GM12874 (cell line): ENCODE data around the gene SPATA2L.

Source experiments
- TF ChIP-seq, protein P1 (sequence below): IDR thresholded peaks from 2 replicates; pipeline ENCODE4 v1.5.1; 2011; ENCODE audit warnings: low read depth, mild to moderate bottlenecking, control low read depth, low read length, moderate library complexity; ENCODE audit not compliant: insufficient read depth

SPATA2L gene

DNA sequence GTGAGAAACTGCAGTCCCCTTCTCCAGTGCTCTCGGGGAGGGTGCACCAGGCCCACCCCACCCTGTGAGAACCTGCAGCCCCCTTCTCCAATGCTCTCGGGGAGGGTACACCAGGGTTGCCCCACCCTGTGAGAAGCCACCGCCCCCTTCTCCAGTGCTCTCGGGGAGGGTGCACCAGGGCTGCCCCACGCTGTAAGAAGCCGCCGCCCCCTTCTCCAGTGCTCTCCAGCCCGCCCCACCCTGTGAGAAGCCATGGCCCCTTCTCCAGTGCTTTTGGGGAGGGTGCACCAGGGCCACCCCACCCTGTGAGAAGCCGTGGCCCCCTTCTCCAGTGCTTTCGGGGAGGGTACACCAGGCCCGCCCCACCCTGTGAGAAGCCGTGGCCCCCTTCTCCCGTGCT lies 31.8 kb downstream of the SPATA2L start:
- TF ChIP-seq, protein P1, sequence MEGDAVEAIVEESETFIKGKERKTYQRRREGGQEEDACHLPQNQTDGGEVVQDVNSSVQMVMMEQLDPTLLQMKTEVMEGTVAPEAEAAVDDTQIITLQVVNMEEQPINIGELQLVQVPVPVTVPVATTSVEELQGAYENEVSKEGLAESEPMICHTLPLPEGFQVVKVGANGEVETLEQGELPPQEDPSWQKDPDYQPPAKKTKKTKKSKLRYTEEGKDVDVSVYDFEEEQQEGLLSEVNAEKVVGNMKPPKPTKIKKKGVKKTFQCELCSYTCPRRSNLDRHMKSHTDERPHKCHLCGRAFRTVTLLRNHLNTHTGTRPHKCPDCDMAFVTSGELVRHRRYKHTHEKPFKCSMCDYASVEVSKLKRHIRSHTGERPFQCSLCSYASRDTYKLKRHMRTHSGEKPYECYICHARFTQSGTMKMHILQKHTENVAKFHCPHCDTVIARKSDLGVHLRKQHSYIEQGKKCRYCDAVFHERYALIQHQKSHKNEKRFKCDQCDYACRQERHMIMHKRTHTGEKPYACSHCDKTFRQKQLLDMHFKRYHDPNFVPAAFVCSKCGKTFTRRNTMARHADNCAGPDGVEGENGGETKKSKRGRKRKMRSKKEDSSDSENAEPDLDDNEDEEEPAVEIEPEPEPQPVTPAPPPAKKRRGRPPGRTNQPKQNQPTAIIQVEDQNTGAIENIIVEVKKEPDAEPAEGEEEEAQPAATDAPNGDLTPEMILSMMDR, result no peak

DNA sequence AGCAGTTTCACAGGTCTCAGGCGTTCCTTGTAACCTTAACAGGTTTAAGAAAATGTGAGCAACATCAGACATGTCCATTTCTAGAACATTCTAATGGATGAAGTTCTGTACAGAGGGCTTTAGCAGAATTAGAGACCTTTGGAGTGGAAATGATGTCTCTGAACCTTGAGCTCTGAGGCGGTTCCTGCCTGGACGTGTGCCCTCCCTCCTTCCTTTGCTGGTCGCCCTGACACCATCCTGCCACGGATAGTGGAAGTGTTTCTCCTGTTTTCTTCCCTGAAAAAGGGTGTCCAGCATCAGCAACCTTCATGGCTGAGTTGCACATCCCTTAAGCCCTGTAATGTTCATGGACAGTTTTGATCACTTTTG lies 32.7 kb downstream of the SPATA2L start:
- TF ChIP-seq, protein P1, result no peak

DNA sequence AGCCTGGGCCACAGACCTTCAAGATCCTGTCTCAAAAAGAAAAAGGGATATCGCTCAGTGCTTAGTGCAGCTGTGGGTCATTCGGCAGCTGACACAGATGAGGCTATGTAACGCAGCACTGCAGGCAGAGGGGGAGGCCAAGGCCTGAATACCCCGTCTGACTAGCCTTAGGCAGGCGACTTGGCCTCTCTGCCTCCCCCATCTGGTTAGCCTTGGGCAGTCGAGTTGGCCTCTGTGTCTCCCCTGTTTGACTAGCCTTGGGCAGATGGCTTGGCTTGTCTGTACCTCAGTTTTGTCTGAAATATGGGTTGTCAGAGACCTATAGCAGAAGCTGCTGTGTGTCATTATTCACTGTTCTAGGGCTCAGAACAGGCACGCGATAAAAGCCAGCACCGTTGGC lies 33.9 kb downstream of the SPATA2L start:
- TF ChIP-seq, protein P1, result no peak

DNA sequence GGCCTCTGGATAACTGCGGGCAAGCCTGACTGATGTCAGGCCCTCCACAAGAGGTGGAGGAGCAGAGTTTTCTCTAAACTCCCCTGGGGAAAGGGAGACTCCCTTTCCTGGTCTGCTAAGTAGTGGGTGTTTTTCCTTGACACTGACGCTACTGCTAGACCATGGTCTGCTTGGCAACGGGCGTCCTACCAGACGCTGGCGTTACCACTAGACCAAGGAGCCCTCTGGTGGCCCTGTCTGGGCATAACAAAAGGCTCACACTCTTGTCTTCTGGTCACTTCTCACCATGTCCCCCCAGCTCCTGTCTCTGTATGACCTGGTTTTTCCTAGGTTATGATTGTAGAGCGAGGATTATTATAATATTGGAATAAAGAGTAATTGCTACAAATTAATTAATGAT lies 34.5 kb downstream of the SPATA2L start:
- TF ChIP-seq, protein P1, result peak; percentile 20; the same call in 1 of the 2 replicates

DNA sequence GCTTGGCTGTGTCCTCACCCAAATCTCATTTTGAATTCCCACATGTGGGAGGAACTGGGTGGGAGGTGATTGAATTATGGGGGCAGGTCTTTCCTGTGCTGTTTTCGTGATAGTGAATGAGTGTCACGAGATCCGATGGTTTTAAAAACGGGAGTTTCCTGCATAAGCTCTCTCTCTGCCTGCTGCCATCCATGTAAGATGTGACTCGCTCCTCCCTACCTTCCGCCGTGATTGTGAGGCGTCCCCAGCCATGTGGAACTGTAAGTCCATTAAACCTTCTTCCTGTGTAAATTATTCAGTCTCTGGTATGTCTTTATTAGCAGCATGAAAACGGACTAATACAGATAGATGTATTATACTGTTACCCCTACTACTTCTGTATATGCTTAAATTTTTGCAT lies 40.3 kb downstream of the SPATA2L start:
- TF ChIP-seq, protein P1, result no peak

DNA sequence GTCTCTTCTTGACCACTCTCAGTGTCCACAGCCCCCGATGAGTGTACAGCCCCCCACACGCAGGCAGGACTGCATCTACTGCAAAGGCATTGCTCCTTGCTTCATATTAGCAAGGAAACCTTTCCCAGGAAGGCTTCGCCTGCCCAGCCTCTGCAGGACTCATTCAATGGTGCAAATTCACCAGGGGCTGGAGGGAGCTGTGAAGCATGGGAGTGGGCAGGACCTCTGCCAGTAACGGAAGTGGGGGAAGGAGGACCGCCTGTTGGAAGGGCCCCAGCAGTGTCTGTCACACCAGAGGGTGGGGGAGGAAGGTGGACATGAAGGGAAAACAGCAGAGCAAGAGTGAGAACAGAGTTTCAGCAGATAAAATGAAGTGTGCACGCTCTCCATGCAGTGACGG lies 41.4 kb downstream of the SPATA2L start:
- TF ChIP-seq, protein P1, result no peak

DNA sequence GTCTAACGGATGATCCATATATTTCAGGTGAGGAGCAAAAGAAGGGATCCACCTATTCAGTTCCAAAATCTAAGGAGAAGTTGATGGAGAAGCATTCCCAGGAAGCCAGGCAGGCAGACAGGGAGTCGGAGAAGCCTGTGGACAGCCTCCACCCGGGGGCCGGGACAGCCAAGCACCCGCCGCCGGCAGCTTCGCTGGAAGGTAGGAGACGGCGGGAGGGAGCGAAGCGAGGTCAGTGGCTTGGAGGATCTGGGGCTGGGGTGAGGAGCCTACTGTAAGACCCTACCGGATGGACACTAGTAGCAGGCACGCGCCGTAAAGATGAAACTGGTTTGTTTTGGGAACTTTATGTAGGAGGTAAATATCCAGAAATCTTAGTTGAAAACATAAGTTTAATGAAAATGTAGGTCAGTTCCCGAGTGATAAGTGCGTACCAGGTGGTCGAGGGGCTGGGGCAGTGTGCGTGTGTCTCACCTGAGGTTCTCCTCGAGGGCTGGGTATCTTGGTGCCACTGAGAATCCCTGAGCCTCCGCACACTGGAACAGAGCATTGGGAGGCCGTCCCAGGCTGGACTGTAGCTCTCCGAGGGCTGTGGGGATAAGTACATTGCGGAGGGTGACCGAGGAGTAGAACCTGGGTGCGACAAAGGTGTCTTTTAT lies 43.2 kb downstream of the SPATA2L start:
- TF ChIP-seq, protein P1, result no peak
